GM21447 (cell line): ENCODE results near the gene SH2D1A.

ENCODE experiments used
- ATAC-seq: cut with Tn5 transposase; IDR thresholded peaks from one replicate; pipeline ENCODE4 v1.9.1; 2021; ENCODE audit not compliant: unreplicated experiment

The SH2D1A gene

GRCh38 chrX:124415115-124415800 is 68.9 kb downstream of the SH2D1A start:
- ATAC-seq, result no peak

- no peak for ATAC-seq
Measured at GRCh38 chrX:124421898-124422655, 75.7 kb downstream of the SH2D1A start.
